Lower leg skin (tissue), 4 donors: Measurements from ENCODE around the gene PNPLA6. TPM values are rescaled to one million over a fixed set of nuclear protein-coding genes. Genes with fewer than 3 reads are reported as not detected.
A peak's percentile ranks its signal among the peaks of the same experiment; 100 is the strongest.

ENCODE experiments used
- DNase-seq, 2 donors: peaks; one replicate each; pipeline ENCODE4 v3.0.0-alpha.2; 2019; ENCODE audit warnings: low spot score in 2 of 2
- H3K4me3 ChIP-seq: fragments of 200-600 bp; sonication (generic); 2 replicates; pipeline ENCODE4 v1.5.1; 2017; ENCODE audit warnings: mild to moderate bottlenecking, low read depth; ENCODE audit not compliant: poor library complexity, severe bottlenecking
- POLR2A ChIP-seq, 2 donors: fragments of 450-650 bp; IDR thresholded peaks; one replicate each; pipeline ENCODE4 v1.6.1; 2016 to 2017; ENCODE audit warnings: antibody characterized with exemption in 2 of 2, mild to moderate bottlenecking in 1 of 2, moderate library complexity in 1 of 2
- WGBS, 2 donors: methylation state at CpG; one replicate each; pipeline ENCODE4 v1.1.5; 2018; 5-methylcytosine and 5-hydroxymethylcytosine counted together
- intact Hi-C: fragments of 100-400 bp; cut with DNase I; formaldehyde crosslinking; loops from one replicate; pipeline ENCODE4 v1.15.0; 2023; ENCODE audit warnings: low total_unique reads
- total RNA-seq, 4 donors: library from RNA; depleted of rRNA; stranded (reverse); fragments of >200 nt; gene quantifications; one replicate each; pipeline ENCODE4 v1.1.0, GENCODE V29; 2016
- TF ChIP-seq, protein P1 (sequence below), 3 donors: fragments of 450-650 bp; IDR thresholded peaks; one replicate each; pipeline ENCODE4 v1.5.1; 2016; ENCODE audit warnings: antibody characterized with exemption in 3 of 3, mild to moderate bottlenecking in 3 of 3, moderate library complexity in 2 of 3

PNPLA6 gene
- total RNA-seq, 4 donors from 2014 or later = 58.3 to 89.8 (median 71.0) TPM

DNA sequence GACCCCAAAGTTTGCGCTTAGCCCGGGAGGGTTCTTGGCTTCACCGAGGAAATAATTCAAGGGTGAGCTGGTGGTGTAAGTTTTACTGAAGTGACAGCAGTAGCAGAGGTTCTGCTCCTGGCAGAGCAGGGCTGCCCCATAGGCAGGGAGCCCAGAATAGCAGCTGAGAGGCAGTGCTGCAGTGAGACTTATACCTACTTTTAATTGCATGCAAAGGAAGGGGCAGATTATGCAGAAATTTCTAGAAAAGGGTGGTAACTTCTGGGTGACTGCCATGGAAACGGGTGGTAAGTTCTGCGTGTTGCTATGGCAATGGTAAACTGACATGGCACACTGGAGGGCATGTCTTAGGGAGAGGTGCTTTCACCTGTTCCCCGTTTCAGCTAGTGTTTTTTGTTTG is 42.6 kb downstream of the PNPLA6 start:
- TF ChIP-seq, protein P1, sequence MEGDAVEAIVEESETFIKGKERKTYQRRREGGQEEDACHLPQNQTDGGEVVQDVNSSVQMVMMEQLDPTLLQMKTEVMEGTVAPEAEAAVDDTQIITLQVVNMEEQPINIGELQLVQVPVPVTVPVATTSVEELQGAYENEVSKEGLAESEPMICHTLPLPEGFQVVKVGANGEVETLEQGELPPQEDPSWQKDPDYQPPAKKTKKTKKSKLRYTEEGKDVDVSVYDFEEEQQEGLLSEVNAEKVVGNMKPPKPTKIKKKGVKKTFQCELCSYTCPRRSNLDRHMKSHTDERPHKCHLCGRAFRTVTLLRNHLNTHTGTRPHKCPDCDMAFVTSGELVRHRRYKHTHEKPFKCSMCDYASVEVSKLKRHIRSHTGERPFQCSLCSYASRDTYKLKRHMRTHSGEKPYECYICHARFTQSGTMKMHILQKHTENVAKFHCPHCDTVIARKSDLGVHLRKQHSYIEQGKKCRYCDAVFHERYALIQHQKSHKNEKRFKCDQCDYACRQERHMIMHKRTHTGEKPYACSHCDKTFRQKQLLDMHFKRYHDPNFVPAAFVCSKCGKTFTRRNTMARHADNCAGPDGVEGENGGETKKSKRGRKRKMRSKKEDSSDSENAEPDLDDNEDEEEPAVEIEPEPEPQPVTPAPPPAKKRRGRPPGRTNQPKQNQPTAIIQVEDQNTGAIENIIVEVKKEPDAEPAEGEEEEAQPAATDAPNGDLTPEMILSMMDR (IDR thresholded peaks at IDR 0.05) = no peak
- TF ChIP-seq POLR2A (IDR thresholded peaks at IDR 0.05) = no peak
- DNase-seq = no peak
- intact Hi-C loops = no loop called here
- WGBS, 2 donors = 45 to 57% methylated on average over 6 of the region's 6 CpGs
- H3K4me3 ChIP-seq = no peak overlapping the region

DNA sequence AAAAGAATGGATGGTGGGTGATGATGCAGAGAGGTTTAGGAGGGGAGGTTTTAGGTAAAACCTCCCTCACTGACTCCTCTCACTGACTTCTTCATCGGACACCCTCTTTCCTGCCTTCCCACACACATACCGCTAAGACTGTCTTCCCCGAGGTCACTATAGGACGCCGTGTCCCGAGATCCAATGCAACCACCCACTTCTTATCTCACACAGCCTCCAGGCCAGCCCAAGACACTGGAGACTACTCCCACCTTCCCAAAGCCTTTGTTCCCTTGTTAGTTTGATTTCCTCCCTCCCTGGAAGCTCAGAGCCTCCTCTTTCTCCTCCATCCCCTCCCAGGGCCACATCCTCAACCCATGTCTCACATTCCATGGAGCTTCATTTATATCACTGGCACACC is 43.7 kb downstream of the PNPLA6 start:
- no peak for DNase-seq
- intact Hi-C loops = no loop called here
- H3K4me3 ChIP-seq = no peak overlapping the region
- TF ChIP-seq, protein P1 (IDR thresholded peaks at IDR 0.05) = no peak
- TF ChIP-seq POLR2A (IDR thresholded peaks at IDR 0.05) = no peak
- 65 to 67% methylated on average over 6 of the region's 6 CpGs for WGBS, 2 donors

DNA sequence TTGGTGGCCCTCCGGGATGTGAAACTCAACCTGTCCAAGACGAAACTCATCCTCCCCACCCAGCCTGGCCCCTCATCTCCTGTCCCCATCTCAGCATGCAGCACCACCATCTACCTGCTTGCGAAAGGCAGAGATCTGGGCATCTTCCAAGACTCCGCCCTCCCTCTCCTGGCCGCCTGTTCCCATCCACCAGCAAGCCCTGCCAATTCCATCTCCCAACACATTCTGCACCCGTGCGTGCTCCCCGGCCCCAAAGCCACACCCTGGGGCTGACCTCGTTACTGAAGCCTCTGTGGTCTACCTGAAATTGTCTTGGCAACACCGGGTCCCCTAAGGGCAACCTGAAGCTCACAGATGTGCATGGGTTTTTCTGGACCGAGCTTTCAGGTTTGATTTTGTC is 46.9 kb downstream of the PNPLA6 start:
- peak in 1 of 2 donors; percentile 44 for DNase-seq
- intact Hi-C loops = no loop called here

DNA sequence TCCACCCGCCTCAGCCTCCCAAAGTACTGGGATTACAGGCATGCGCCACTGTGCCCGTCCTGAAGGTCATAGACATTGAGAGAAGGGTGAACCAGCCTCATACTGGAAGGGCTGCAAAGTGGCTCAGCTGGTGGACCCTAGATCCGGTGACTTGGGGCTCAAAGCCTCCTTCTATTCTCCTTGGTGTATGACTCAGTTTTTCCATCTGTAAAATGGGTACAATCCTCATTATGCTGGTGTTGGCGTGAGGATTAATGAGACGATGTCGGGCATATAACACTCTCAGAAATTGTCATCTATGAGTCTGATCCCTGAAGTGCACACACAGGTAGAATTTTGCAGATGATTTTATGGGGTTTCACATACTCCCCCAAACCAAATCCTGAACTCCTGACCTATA is 54.3 kb downstream of the PNPLA6 start:
- DNase-seq = no peak
- intact Hi-C loops = no loop called here
- no peak overlapping the region for H3K4me3 ChIP-seq
- TF ChIP-seq POLR2A (IDR thresholded peaks at IDR 0.05) = no peak
- TF ChIP-seq, protein P1 (IDR thresholded peaks at IDR 0.05) = no peak
- WGBS, 2 donors = 86 to 90% methylated on average over 7 of the region's 7 CpGs

More for the DNA sequence above, 46.9 kb downstream of the PNPLA6 start:
- TF ChIP-seq, protein P1 (IDR thresholded peaks at IDR 0.05) = no peak
- TF ChIP-seq POLR2A (IDR thresholded peaks at IDR 0.05) = no peak
- 41 to 54% methylated on average over 11 of the region's 11 CpGs for WGBS, 2 donors
- H3K4me3 ChIP-seq = no peak overlapping the region

DNA sequence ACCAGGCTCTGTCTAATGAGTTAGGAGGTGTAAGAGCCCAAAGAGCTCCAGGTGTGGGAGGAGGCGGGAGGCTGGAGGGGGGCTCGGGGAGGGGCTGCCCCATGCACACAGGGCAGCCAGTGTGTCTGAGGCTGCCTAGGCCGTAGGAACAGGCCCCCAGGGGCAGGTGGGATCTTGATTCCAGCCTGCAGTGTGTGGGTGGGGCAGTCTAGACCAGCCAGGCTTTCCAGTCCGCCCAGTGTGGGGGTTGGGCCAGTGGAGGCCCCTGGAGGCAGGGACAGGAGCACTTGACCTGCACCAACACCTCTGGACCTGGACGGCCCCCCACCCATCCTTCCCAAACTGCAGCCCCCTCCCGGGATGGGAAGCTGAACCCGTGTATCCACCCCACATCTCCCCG is 54.7 kb downstream of the PNPLA6 start:
- intact Hi-C loops = no loop called here
- WGBS, 2 donors = 21 to 37% methylated on average over 7 to 8 of the region's 8 CpGs
- no peak overlapping the region for H3K4me3 ChIP-seq
- peak in 1 of 2 donors; percentile 55 for DNase-seq
- TF ChIP-seq, protein P1 (IDR thresholded peaks at IDR 0.05) = no peak
- TF ChIP-seq POLR2A (IDR thresholded peaks at IDR 0.05) = no peak

DNA sequence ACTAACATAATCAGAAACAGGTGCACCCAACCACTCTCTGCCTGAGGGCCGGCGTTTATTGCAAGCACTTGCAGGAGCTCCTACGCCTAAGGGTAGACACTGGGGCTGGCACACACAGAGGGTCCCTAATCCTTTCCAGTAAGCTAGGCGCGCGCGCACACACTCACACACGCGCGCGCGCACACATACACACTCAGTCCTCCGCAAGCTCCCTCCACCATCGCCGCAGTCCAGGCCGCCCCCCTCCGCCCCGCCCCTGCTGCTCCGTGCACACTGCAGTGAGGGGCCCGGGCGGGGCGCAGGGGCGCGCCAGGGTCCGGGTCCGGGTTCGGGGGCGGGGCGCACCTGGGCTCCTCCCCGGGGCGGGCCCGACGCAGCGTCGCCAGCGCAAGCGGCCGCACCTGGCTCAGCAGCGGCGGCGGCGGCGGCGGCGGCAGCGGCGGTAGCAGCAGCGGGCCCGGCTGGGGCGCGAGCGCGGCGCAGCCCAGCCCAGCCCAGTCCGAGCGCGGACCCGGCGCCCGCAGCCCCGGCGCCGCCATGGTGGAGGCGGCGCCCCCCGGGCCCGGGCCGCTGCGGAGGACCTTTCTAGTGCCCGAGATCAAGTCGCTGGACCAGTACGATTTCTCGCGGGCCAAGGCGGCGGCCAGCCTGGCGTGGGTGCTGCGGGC is 60.1 kb downstream of the PNPLA6 start, which contains the start of gene CAMSAP3:
Gene CAMSAP3 (plus strand): TSS at position 398 of the 668 bp plus-strand sequence. CDS start 140 bp downstream, at position 538.
- no peak for DNase-seq
- TF ChIP-seq, protein P1 (IDR thresholded peaks at IDR 0.05) = no peak
- TF ChIP-seq POLR2A (IDR thresholded peaks at IDR 0.05) = no peak
- intact Hi-C loops = no loop called here
- peak within 1 kb of the TSS; percentile 20 for H3K4me3 ChIP-seq
- WGBS, 2 donors = 1 to 2% methylated on average over 18 to 26 of the region's 78 CpGs
